Astrocyte of the spinal cord (primary cell): Measurements from ENCODE around the gene IGFN1.

Experiments
- DNase-seq: peaks from one replicate; pipeline ENCODE4 v3.0.0; 2011; ENCODE audit warnings: low read depth, low spot score
- H3K4me3 ChIP-seq: 2 replicates; pipeline ENCODE4 v1.5.1; 2011; ENCODE audit warnings: low read depth, mild to moderate bottlenecking, low read length, moderate library complexity
- CTCF ChIP-seq: IDR thresholded peaks from 2 replicates; pipeline ENCODE4 v1.5.1; 2012; ENCODE audit warnings: low read depth, mild to moderate bottlenecking, low read length, inconsistent platforms
- in situ Hi-C: cut with HindIII; loops from 2 replicates; pipeline ENCODE4 v1.10.0; 2017; ENCODE audit warnings: low sequenced_read_pairs

The IGFN1 gene

GRCh38 chr1:201261771-201262547 lies 71.3 kb downstream of the IGFN1 start:
- DNase-seq: no peak
- TF ChIP-seq CTCF: no peak
- no peak overlapping the region for H3K4me3 ChIP-seq
- in situ Hi-C loops: no loop called here

- DNase-seq: no peak
- no peak overlapping the region for H3K4me3 ChIP-seq
- TF ChIP-seq CTCF: no peak
- in situ Hi-C loops: no loop called here
Observed at GRCh38 chr1:201262963-201263608, 72.5 kb downstream of the IGFN1 start.

- TF ChIP-seq CTCF: no peak
- in situ Hi-C loops: no loop called here
- no peak overlapping the region for H3K4me3 ChIP-seq
- no peak for DNase-seq
Observed at GRCh38 chr1:201264072-201264471, 73.4 kb downstream of the IGFN1 start.

- in situ Hi-C loops: no loop called here
- no peak overlapping the region for H3K4me3 ChIP-seq
- TF ChIP-seq CTCF: no peak
- DNase-seq: no peak
Observed at GRCh38 chr1:201264554-201264953, 73.9 kb downstream of the IGFN1 start.

DNA sequence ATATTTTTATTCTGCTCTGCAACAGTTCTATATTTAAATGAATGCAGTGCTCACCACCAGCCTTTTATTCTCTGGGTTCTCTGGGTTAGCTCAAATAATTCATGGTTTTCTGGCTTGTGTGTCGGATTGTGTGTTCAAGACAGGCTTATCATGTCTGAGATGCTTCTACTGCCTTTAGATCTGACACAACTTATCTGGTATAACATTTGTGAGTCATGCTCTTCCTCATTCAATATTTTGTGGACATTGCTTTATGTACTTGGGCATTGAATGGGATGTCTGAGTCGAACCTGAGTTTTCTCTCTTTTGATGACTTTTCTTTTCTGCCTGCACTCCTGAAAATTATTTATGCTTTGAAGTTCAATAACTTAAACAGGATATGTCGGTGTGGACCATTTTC lies 75.1 kb downstream of the IGFN1 start:
- in situ Hi-C loops: no loop called here
- no peak overlapping the region for H3K4me3 ChIP-seq
- DNase-seq: no peak
- TF ChIP-seq CTCF: no peak

GRCh38 chr1:201266276-201266675 lies 75.7 kb downstream of the IGFN1 start:
- no peak overlapping the region for H3K4me3 ChIP-seq
- no peak for TF ChIP-seq CTCF
- in situ Hi-C loops: no loop called here
- no peak for DNase-seq
